HCT116 (cell line): ENCODE data around the gene CFL1.

Source experiments
- EZH2 ChIP-seq: fragments of 200-600 bp; sonication (generic); IDR thresholded peaks from 2 replicates; pipeline ENCODE4 v1.6.1; 2017; ENCODE audit warnings: antibody characterized with exemption, mixed run types
- EZH2phosphoT487 ChIP-seq: fragments of 200-600 bp; IDR thresholded peaks from 2 replicates; pipeline ENCODE4 v1.6.1; 2018; ENCODE audit warnings: antibody characterized with exemption, borderline replicate concordance
- JUND ChIP-seq: IDR thresholded peaks from 2 replicates; pipeline ENCODE4 v1.6.1; 2012
- SIN3A ChIP-seq: IDR thresholded peaks from 2 replicates; pipeline ENCODE4 v1.6.1; 2012; ENCODE audit warnings: low read depth
- SRF ChIP-seq: IDR thresholded peaks from 2 replicates; pipeline ENCODE4 v1.6.1; 2012; ENCODE audit warnings: low read depth
- YY1 ChIP-seq: IDR thresholded peaks from 2 replicates; pipeline ENCODE4 v1.6.1; 2011; ENCODE audit warnings: low read length, low read depth, moderate library complexity, mild to moderate bottlenecking; ENCODE audit not compliant: insufficient replicate concordance; ENCODE audit errors: extremely low read depth
- ZNF274 ChIP-seq: fragments of 200-500 bp; sonication (Bioruptor generic); IDR thresholded peaks from 2 replicates; pipeline ENCODE4 v1.6.1; 2014; ENCODE audit warnings: mild to moderate bottlenecking, low read depth, low read length, inconsistent platforms
- TF ChIP-seq, protein P1 (sequence below), 3 experiments: fragments of 200-600 bp in 1 of 3; sonication (generic) in 1 of 3; IDR thresholded peaks in 2 of 3; conservative IDR thresholded peaks in 1 of 3; 2 replicates each; pipeline ENCODE4 v1.5.1; 2012 to 2017; ENCODE audit warnings: low read depth in 2 of 3, low read length in 2 of 3, antibody characterized with exemption in 1 of 3, borderline replicate concordance in 1 of 3, control low read depth in 1 of 3, mild to moderate bottlenecking in 1 of 3, mixed read lengths in 1 of 3, mixed run types in 1 of 3, moderate library complexity in 1 of 3; ENCODE audit not compliant: insufficient read depth in 1 of 3

DNA sequence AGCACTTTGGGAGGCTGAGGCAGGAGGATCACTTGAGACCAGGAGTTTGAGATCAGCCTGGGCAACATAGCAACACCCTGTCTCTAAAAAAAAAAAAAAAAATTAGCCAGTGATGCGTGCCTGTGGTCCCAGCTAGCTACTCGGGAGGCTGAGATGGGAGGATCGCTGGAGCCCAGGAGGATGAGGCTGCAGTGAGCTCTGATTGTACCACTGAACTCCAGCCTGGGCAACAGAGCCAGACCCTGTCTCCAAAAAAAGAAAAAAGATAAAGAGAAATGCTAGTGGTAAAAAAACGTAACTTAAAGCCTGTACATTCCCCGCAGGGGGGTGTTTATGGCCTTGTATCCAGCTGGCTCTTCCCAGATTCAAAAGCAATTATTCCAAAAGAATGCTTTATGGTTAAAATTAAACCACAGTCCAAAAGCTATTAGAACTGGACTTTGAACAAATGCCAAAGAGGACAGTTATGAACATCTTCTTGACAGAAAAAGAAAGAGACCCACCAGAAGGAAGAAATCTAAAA, 40.6 kb downstream of the CFL1 start:
- TF ChIP-seq, protein P1, sequence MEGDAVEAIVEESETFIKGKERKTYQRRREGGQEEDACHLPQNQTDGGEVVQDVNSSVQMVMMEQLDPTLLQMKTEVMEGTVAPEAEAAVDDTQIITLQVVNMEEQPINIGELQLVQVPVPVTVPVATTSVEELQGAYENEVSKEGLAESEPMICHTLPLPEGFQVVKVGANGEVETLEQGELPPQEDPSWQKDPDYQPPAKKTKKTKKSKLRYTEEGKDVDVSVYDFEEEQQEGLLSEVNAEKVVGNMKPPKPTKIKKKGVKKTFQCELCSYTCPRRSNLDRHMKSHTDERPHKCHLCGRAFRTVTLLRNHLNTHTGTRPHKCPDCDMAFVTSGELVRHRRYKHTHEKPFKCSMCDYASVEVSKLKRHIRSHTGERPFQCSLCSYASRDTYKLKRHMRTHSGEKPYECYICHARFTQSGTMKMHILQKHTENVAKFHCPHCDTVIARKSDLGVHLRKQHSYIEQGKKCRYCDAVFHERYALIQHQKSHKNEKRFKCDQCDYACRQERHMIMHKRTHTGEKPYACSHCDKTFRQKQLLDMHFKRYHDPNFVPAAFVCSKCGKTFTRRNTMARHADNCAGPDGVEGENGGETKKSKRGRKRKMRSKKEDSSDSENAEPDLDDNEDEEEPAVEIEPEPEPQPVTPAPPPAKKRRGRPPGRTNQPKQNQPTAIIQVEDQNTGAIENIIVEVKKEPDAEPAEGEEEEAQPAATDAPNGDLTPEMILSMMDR (IDR thresholded peaks at IDR 0.05 in 2 of 3, conservative IDR thresholded peaks at IDR 0.05 in 1 of 3; ENCODE audit: borderline replicate concordance in 1 of 3, insufficient read depth in 1 of 3, low read depth in 2 of 3, low read length in 2 of 3): no peak
- TF ChIP-seq YY1 (no peak), SIN3A (no peak), EZH2phosphoT487 (no peak), EZH2 (no peak), ZNF274 (no peak), SRF (no peak), JUND (no peak)
